OCI-LY7 (cell line): Measurements from ENCODE around the gene CTTNBP2NL. TPM values are rescaled to one million over a fixed set of nuclear protein-coding genes. Genes with fewer than 3 reads are reported as not detected.

ENCODE experiments used
- BruUV-seq: library from RNA; stranded (reverse); fragments of 400-500 nt; replicated peaks from 2 replicates; lab custom pipeline; 2021; lab: Mats Ljungman, UMichigan
- CTCF ChIA-PET: fragments of 300-600 bp; sonication (Branson Sonifier 250); formaldehyde crosslinking; loops from one replicate; lab custom pipeline; 2022; ENCODE audit warnings: antibody characterized with exemption; ENCODE audit not compliant: unreplicated experiment; lab: Charles Lee
- POLR2A ChIA-PET: fragments of 300-600 bp; sonication (Branson Sonifier 250); formaldehyde crosslinking; loops from one replicate; lab custom pipeline; 2022; ENCODE audit warnings: antibody characterized with exemption; lab: Charles Lee
- DNase-seq: peaks from one replicate; pipeline ENCODE4 v3.0.0-alpha.2; 2015; ENCODE audit warnings: low spot score
- H2AFZ ChIP-seq: fragments of 200-600 bp; sonication (generic), shearing (Covaris generic); 2 replicates; pipeline ENCODE4 v1.6.1; 2014; ENCODE audit warnings: mild to moderate bottlenecking, antibody characterized with exemption, low read length, moderate library complexity
- H3K27ac ChIP-seq: fragments of 200-600 bp; sonication (generic); 2 replicates; pipeline ENCODE4 v1.5.1; 2014; ENCODE audit warnings: mixed run types, low read depth, mild to moderate bottlenecking, moderate library complexity, low read length, inconsistent platforms; ENCODE audit not compliant: poor library complexity, severe bottlenecking
- H3K36me3 ChIP-seq: fragments of 200-600 bp; sonication (generic); 2 replicates; pipeline ENCODE4 v1.6.1; 2014; ENCODE audit warnings: mild to moderate bottlenecking, antibody characterized with exemption, low read length, moderate library complexity, mixed read lengths; ENCODE audit not compliant: insufficient read depth
- H3K4me1 ChIP-seq: fragments of 200-600 bp; sonication (generic); 2 replicates; pipeline ENCODE4 v1.5.1; 2014; ENCODE audit warnings: mild to moderate bottlenecking, low read length; ENCODE audit not compliant: insufficient read depth, poor library complexity, severe bottlenecking
- H3K4me2 ChIP-seq: fragments of 200-600 bp; sonication (generic); 2 replicates; pipeline ENCODE4 v1.6.1; 2014; ENCODE audit warnings: mild to moderate bottlenecking, low read length
- H3K4me3 ChIP-seq: fragments of 200-600 bp; sonication (generic); 2 replicates; pipeline ENCODE4 v1.5.1; 2014; ENCODE audit warnings: mild to moderate bottlenecking, low read depth, low read length; ENCODE audit not compliant: poor library complexity, severe bottlenecking
- H3K79me2 ChIP-seq: fragments of 200-600 bp; sonication (generic); 2 replicates; pipeline ENCODE4 v1.6.1; 2016; ENCODE audit warnings: low read depth, mild to moderate bottlenecking, low read length, moderate library complexity, mixed read lengths; ENCODE audit not compliant: insufficient read depth
- H3K9me2 ChIP-seq: fragments of 200-600 bp; sonication (generic); 2 replicates; pipeline ENCODE4 v1.6.1; 2016; ENCODE audit warnings: mild to moderate bottlenecking, low read length, mixed read lengths; ENCODE audit not compliant: insufficient read depth
- H3K9me3 ChIP-seq: fragments of 200-600 bp; sonication (generic); 2 replicates; pipeline ENCODE4 v1.6.1; 2014; ENCODE audit warnings: mild to moderate bottlenecking, mixed run types, low read length, mixed read lengths
- H4K20me1 ChIP-seq: fragments of 200-600 bp; sonication (generic); 2 replicates; pipeline ENCODE4 v1.6.1; 2014; ENCODE audit warnings: mild to moderate bottlenecking, antibody characterized with exemption, low read length, moderate library complexity, mixed read lengths; ENCODE audit not compliant: insufficient read depth
- CTCF ChIP-seq: fragments of 200-600 bp; sonication (generic); conservative IDR thresholded peaks from 2 replicates; pipeline ENCODE4 v1.5.1; 2014; ENCODE audit warnings: mild to moderate bottlenecking, antibody characterized with exemption, low read length, moderate library complexity, mixed read lengths
- EZH2phosphoT487 ChIP-seq: fragments of 200-600 bp; sonication (generic); IDR thresholded peaks from 2 replicates; pipeline ENCODE4 v1.6.1; 2018; ENCODE audit warnings: low read depth, borderline replicate concordance, mild to moderate bottlenecking, mixed run types, antibody characterized with exemption, low read length, moderate library complexity, mixed read lengths
- intact Hi-C: fragments of 100-400 bp; cut with micrococcal nuclease; formaldehyde crosslinking; loops from one replicate; pipeline ENCODE4 v1.10.0; 2022; ENCODE audit not compliant: unreplicated experiment
- microRNA-seq: library from miRNA; unstranded; fragments of <30 nt; microRNA quantifications from one replicate; pipeline ENCODE4 v1.2.0, GENCODE V29; 2022; ENCODE audit warnings: borderline replicate concordance
- small RNA-seq: library from RNA; depleted of rRNA; stranded (forward); fragments of <200 nt; gene quantifications from one replicate; pipeline ENCODE3, GENCODE V24; 2014
- total RNA-seq, 2 experiments: library from RNA; depleted of rRNA in 1 of 2; stranded (reverse); fragments of >200 nt in 1 of 2; shearing (Covaris generic) in 1 of 2; gene quantifications; 2 replicates each; pipeline ENCODE4 v1.2.3, GENCODE V29; 2014 to 2022

CTTNBP2NL gene
- total RNA-seq, 2 experiments from 2014 or later = 1.5 to 8.7 TPM

GRCh38 chr1:112509660-112510178, 113.7 kb downstream of the CTTNBP2NL start:
- no peaks in the 10 kb centered on the region for H4K20me1 ChIP-seq
- H3K4me1 ChIP-seq = peaks cover 38% of the 10 kb centered on the region
- no peak overlapping the region for H2AFZ ChIP-seq
- H3K4me2 ChIP-seq = no peak overlapping the region
- no peak for TF ChIP-seq CTCF
- no peak for TF ChIP-seq EZH2phosphoT487
- no peak overlapping the region for H3K27ac ChIP-seq
- no peak overlapping the region for H3K4me3 ChIP-seq
- no TSS peak for BruUV-seq
- H3K9me2 ChIP-seq = no peaks in the 10 kb centered on the region
- intact Hi-C loops = loop anchor here (2.0 kb wide), 3 partner anchors 43 to 113 kb away; partner anchors contain the start of gene CTTNBP2NL
- no peaks in the 10 kb centered on the region for H3K36me3 ChIP-seq
- no peak for DNase-seq
- POLR2A ChIA-PET = no interaction called here
- CTCF ChIA-PET = no interaction called here
- no peaks in the 10 kb centered on the region for H3K79me2 ChIP-seq
- no peaks in the 10 kb centered on the region for H3K9me3 ChIP-seq

GRCh38 chr1:112510340-112510739, 114.3 kb downstream of the CTTNBP2NL start:
- Histone ChIP-seq H3K9me2 (no peaks in the 10 kb centered on the region), H3K4me3 (no peak overlapping the region), H3K9me3 (no peaks in the 10 kb centered on the region), H3K4me1 (peaks cover 32% of the 10 kb centered on the region), H3K79me2 (no peaks in the 10 kb centered on the region), H3K36me3 (no peaks in the 10 kb centered on the region), H3K4me2 (no peak overlapping the region), H3K27ac (no peak overlapping the region), H2AFZ (no peak overlapping the region), H4K20me1 (no peaks in the 10 kb centered on the region)
- intact Hi-C loops = no loop called here
- BruUV-seq = no TSS peak
- TF ChIP-seq EZH2phosphoT487 = no peak
- TF ChIP-seq CTCF = no peak
- POLR2A ChIA-PET = interaction anchor here (1.0 kb wide), 1 partner anchor 64 kb away, joined by 3 read pairs; no protein-coding TSS in a partner anchor
- CTCF ChIA-PET = interaction anchor here (0.6 kb wide), 2 partner anchors 8 to 212 kb away, joined by 3 to 5 read pairs; no protein-coding TSS in a partner anchor
- no peak for DNase-seq

Small RNA genes lying within 50 kb of the gene (microRNA-seq; reads per million reads assigned to microRNA genes)
- not detected for gene MIR4256

Small RNA genes lying within 50 kb of the gene (small RNA-seq; reads per million reads assigned to genes)
- gene RF01210 = not detected

Other genes starting within 250 kb of the CTTNBP2NL start
- gene WNT2B, start 112.8 kb downstream of the CTTNBP2NL start, total RNA-seq (2014; rRNA removed; shearing (Covaris generic)) = 0.32 and 0.39 TPM in 2 replicates
- 0.63 and 0.91 TPM in 2 replicates for gene WNT2B, start 112.8 kb downstream of the CTTNBP2NL start, total RNA-seq (2022)
- 17.3 and 20.2 TPM in 2 replicates for gene ST7L, start 222.9 kb downstream of the CTTNBP2NL start, total RNA-seq (2014; rRNA removed; shearing (Covaris generic))
- 22.8 and 25.8 TPM in 2 replicates for gene ST7L, start 222.9 kb downstream of the CTTNBP2NL start, total RNA-seq (2022)
- gene CAPZA1, start 223.6 kb downstream of the CTTNBP2NL start, total RNA-seq (2014; rRNA removed; shearing (Covaris generic)) = 234 and 274 TPM in 2 replicates
- gene CAPZA1, start 223.6 kb downstream of the CTTNBP2NL start, total RNA-seq (2022) = 234 and 246 TPM in 2 replicates